ENCODE measurements around the gene VPS37B. TPM values are rescaled to one million over a fixed set of nuclear protein-coding genes. Genes with fewer than 3 reads are reported as not detected.

The VPS37B gene
- total and polyA plus RNA-seq, 2 experiments from 2014 or later = 23.5 to 35.3 TPM

DNA sequence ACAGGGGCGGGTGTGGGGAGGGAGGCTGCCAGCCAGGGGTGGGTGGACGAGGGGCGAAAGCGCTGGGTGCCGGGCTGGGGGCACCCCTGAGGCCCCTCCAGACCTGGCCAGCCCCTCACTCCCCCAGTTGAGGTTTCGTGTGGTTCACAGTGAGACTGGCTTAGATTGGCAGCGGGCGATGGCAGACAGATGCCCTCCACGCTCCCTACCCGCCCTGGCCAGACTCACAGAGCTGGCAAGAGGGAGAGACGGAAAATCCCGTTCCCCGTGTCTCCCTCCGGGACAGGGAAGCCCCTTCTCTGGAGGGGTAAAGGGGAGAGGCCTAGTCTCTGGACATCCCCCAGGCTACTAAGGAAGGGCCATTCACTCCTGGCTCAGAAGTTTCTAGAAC is 33.2 kb upstream of the VPS37B start:
- Histone ChIP-seq H3K27me3 (no peaks in the 10 kb centered on the region), H4K20me1 (ENCODE audit: insufficient read depth, poor library complexity, severe bottlenecking) (no peaks in the 10 kb centered on the region), H3K27ac (no peak overlapping the region), H3K4me3 (no peak overlapping the region), H3K9me3 (ENCODE audit: low read depth) (no peaks in the 10 kb centered on the region), H3K36me3 (replicated peaks; ENCODE audit: insufficient read depth, low read depth) (no peaks in the 10 kb centered on the region), H3K4me2 (no peak overlapping the region), H2AFZ (no peak overlapping the region), H3K4me1 (ENCODE audit: insufficient read depth) (no peaks in the 10 kb centered on the region), H3K9me2 (replicated peaks; ENCODE audit: insufficient read depth) (no peaks in the 10 kb centered on the region), H3K79me2 (no peaks in the 10 kb centered on the region)
- TF ChIP-seq CTCF (IDR thresholded peaks at IDR 0.05; ENCODE audit: poor library complexity) (no peak), EZH2phosphoT487 (IDR thresholded peaks at IDR 0.05; ENCODE audit: low read depth, severe bottlenecking, unreplicated experiment) (no peak), EZH2 (IDR thresholded peaks at IDR 0.05; ENCODE audit: borderline replicate concordance) (no peak)
- WGBS (ENCODE audit: low lambda C conversion rate, missing lambda C conversion rate) = 94% methylated on average over 7 of the region's 14 CpGs
- no peak for DNase-seq (ENCODE audit: low spot score)

- no peak overlapping the region for H3K4me3 ChIP-seq
- 83% methylated on average over 12 of the region's 12 CpGs for WGBS (ENCODE audit: low lambda C conversion rate, missing lambda C conversion rate)
Observed at GRCh38 chr12:122928404-122929147, 32.7 kb upstream of the VPS37B start.

DNA sequence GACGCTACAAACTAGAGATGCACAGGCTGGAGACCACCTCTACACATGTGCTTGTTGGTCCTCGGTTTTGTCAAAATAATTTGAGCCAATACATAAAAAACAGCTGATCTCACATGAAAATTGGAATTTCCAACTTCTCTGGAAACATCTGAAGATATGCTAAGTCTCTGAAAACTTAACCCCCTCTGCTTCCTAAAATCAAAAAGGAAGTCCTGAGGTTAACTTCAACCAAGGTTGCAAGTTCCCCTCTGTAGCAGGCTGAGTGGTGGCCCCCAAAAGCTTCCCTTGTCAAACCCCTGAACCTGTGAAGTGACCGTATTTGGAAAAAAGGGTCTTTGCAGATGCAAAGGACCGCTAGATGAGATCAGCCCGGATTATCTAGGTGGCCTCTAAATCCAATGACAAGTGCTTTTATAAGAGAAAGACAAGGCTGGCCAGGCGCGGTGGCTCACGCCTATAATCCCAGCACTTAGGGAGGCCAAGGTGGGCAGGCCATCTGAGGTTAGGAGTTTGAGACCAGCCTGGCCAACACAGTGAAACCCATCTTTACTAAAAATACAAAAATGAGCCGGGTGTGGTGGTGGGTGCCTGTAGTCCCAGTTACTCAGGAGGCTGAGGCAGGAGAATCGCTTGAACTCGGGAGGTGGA is 32.0 kb upstream of the VPS37B start:
- Histone ChIP-seq H3K9me3 (ENCODE audit: low read depth) (no peaks in the 10 kb centered on the region), H2AFZ (no peak overlapping the region), H3K79me2 (no peaks in the 10 kb centered on the region), H3K4me2 (no peak overlapping the region), H3K27ac (no peak overlapping the region), H3K9me2 (replicated peaks; ENCODE audit: insufficient read depth) (no peaks in the 10 kb centered on the region), H3K27me3 (no peaks in the 10 kb centered on the region), H3K36me3 (replicated peaks; ENCODE audit: insufficient read depth, low read depth) (no peaks in the 10 kb centered on the region), H4K20me1 (ENCODE audit: insufficient read depth, poor library complexity, severe bottlenecking) (no peaks in the 10 kb centered on the region), H3K4me3 (no peak overlapping the region), H3K4me1 (ENCODE audit: insufficient read depth) (no peaks in the 10 kb centered on the region)
- no peak for DNase-seq (ENCODE audit: low spot score)
- TF ChIP-seq CTCF (IDR thresholded peaks at IDR 0.05; ENCODE audit: poor library complexity) (no peak), EZH2 (IDR thresholded peaks at IDR 0.05; ENCODE audit: borderline replicate concordance) (no peak), EZH2phosphoT487 (IDR thresholded peaks at IDR 0.05; ENCODE audit: low read depth, severe bottlenecking, unreplicated experiment) (no peak)
- WGBS (ENCODE audit: low lambda C conversion rate, missing lambda C conversion rate) = 88% methylated on average over 11 of the region's 11 CpGs

More at GRCh38 chr12:122928404-122929147, 32.7 kb upstream of the VPS37B start:
- Histone ChIP-seq H3K4me2 (no peak overlapping the region), H3K9me3 (ENCODE audit: low read depth) (no peaks in the 10 kb centered on the region), H3K79me2 (no peaks in the 10 kb centered on the region), H3K36me3 (replicated peaks; ENCODE audit: insufficient read depth, low read depth) (no peaks in the 10 kb centered on the region), H3K27ac (no peak overlapping the region), H2AFZ (no peak overlapping the region), H3K27me3 (no peaks in the 10 kb centered on the region), H3K9me2 (replicated peaks; ENCODE audit: insufficient read depth) (no peaks in the 10 kb centered on the region), H3K4me1 (ENCODE audit: insufficient read depth) (no peaks in the 10 kb centered on the region), H4K20me1 (ENCODE audit: insufficient read depth, poor library complexity, severe bottlenecking) (no peaks in the 10 kb centered on the region)
- DNase-seq (ENCODE audit: low spot score) = no peak
- TF ChIP-seq CTCF (IDR thresholded peaks at IDR 0.05; ENCODE audit: poor library complexity) (no peak), EZH2 (IDR thresholded peaks at IDR 0.05; ENCODE audit: borderline replicate concordance) (no peak), EZH2phosphoT487 (IDR thresholded peaks at IDR 0.05; ENCODE audit: low read depth, severe bottlenecking, unreplicated experiment) (no peak)

Measured in hepatocyte (in vitro differentiated cells).